GM10847 (cell line): ENCODE measurements around the gene DOCK11.

Experiments used
- POLR2A ChIP-seq: IDR thresholded peaks from 2 replicates; pipeline ENCODE4 v1.6.1; 2011; ENCODE audit not compliant: insufficient read length; ENCODE audit errors: extremely low read depth

DOCK11 gene

GRCh38 chrX:118498351-118498750, 2.7 kb downstream of the DOCK11 start:
- TF ChIP-seq POLR2A = no peak

- no peak for TF ChIP-seq POLR2A
Measured at GRCh38 chrX:118498755-118499154, 3.1 kb downstream of the DOCK11 start.

- no peak for TF ChIP-seq POLR2A
Measured at GRCh38 chrX:118499295-118499694, 3.7 kb downstream of the DOCK11 start.

GRCh38 chrX:118502161-118502789, 6.7 kb downstream of the DOCK11 start:
- TF ChIP-seq POLR2A = no peak

- TF ChIP-seq POLR2A = no peak
Measured at GRCh38 chrX:118503260-118504041, 7.8 kb downstream of the DOCK11 start.

- TF ChIP-seq POLR2A = no peak
Measured at GRCh38 chrX:118504581-118504980, 9.0 kb downstream of the DOCK11 start.

GRCh38 chrX:118506805-118507480, 11.3 kb downstream of the DOCK11 start:
- no peak for TF ChIP-seq POLR2A

GRCh38 chrX:118507766-118508165, 12.2 kb downstream of the DOCK11 start:
- TF ChIP-seq POLR2A = no peak

- TF ChIP-seq POLR2A = no peak
Measured at GRCh38 chrX:118508221-118508620, 12.6 kb downstream of the DOCK11 start.

- TF ChIP-seq POLR2A = no peak
Measured at GRCh38 chrX:118508635-118509034, 13.0 kb downstream of the DOCK11 start.

- no peak for TF ChIP-seq POLR2A
Measured at GRCh38 chrX:118510111-118510510, 14.5 kb downstream of the DOCK11 start.

- no peak for TF ChIP-seq POLR2A
Measured at GRCh38 chrX:118513120-118513898, 17.7 kb downstream of the DOCK11 start.

- TF ChIP-seq POLR2A = no peak
Measured at GRCh38 chrX:118519411-118520215, 24.0 kb downstream of the DOCK11 start.
